Measurements from ENCODE around the gene OR2A1.
"Not testable (repeated sequence)": the region's sequence is repeated elsewhere in the genome, so short reads cannot be mapped to it uniquely, and the experiment has no call there.

The OR2A1 gene

GRCh38 chr7:144321677-144322206 lies 9.5 kb downstream of the OR2A1 start:
- FAIRE-seq; DNase-seq (ENCODE audit: insufficient read length, low spot score): not testable (repeated sequence)

- not testable (repeated sequence) for FAIRE-seq
Observed at GRCh38 chr7:144323359-144323758, 11.1 kb downstream of the OR2A1 start.

GRCh38 chr7:144325868-144326267 lies 13.6 kb downstream of the OR2A1 start:
- not testable (repeated sequence) for FAIRE-seq; DNase-seq (ENCODE audit: insufficient read length, low spot score)

More at GRCh38 chr7:144323359-144323758, 11.1 kb downstream of the OR2A1 start:
- DNase-seq (ENCODE audit: insufficient read length, low spot score), result not testable (repeated sequence)

DNA sequence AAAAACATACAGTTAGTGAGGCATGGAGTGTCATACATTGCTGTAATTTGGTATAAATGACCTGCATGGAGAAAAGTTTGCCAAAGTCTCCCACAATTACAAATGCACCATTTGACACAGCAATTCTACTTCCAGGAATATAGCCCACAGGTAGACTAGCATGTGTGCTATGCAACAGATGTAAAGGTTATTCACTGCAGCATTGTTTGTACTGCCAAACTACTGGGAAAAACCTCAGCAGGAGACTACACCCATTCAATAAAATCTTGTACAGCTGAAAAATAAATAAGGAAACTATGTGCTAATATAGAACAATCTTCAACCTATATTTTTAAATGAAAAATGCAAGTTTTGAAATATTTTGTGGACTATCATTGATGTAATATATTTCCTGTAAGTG lies 17.8 kb downstream of the OR2A1 start:
- not testable (repeated sequence) for FAIRE-seq; DNase-seq (ENCODE audit: insufficient read length, low spot score)

DNA sequence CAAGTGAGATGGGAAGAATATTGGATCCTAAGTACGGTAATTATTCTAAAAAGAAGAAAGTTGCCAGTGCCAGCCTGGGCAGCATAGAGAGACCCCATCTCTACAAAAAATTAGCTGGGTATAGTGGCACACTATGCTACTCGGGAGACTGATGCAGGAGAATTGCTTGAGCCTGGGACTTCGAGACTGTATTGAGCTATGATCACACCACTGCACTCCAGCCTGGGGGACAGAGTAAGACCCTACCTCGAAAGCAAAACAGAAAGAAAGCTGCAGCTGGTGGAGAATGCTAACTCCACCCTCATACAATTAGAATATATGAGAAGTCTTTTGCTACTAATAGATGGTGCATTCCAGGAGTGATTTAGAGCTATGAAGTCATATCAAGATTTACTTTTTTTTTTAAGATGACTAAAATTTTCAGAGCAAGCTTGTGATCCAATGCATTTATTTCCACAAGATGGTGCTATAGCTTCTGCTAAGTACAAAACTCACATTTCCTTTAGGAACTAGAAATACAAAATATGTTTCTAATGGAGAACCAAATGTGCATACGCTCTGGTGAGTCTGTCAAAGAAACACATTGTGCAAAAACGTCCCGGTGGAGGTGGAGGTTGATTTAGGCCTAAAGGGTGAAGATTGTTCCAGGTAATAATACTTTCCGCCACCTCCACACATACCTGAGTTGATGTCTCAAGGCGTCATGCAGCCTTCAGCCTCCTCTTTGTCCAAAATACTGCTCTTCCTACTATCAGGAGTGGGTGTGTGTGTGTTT lies 19.2 kb downstream of the OR2A1 start:
- FAIRE-seq; DNase-seq (ENCODE audit: insufficient read length, low spot score): not testable (repeated sequence)

GRCh38 chr7:144331996-144332288 lies 19.7 kb downstream of the OR2A1 start:
- DNase-seq (ENCODE audit: insufficient read length, low spot score); FAIRE-seq: not testable (repeated sequence)

- not testable (repeated sequence) for FAIRE-seq; DNase-seq (ENCODE audit: insufficient read length, low spot score)
Observed at GRCh38 chr7:144348625-144349024, 36.4 kb downstream of the OR2A1 start.

- not testable (repeated sequence) for FAIRE-seq; DNase-seq (ENCODE audit: insufficient read length, low spot score)
Observed at GRCh38 chr7:144351667-144352066, 39.4 kb downstream of the OR2A1 start.

GRCh38 chr7:144355176-144355822 lies 43.1 kb downstream of the OR2A1 start, which contains the start of gene ARHGEF5:
ARHGEF5 (plus strand) TSS chr7:144355402; CDS start chr7:144362670, 7,268 bp downstream.
- not testable (repeated sequence) for DNase-seq (ENCODE audit: insufficient read length, low spot score); FAIRE-seq

DNA sequence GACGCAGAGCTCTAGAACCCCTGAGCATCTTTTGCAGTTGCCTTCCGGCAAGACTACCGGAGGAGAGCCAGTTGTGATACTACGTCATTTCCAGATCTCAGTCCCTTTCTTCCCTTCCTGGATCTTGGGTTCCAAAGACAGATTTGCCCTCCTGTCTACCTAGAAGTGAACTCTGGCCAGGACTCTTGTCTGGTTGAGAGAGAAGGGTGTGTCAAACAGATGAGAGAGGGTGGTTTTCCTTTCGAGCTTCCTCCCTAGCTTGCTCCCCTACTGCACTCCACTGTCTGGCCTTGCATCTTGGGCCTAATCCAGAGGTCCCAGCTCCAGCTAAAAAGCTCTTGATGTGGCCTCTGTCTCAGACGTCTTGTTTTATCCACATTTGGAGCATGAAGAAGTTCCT lies 44.0 kb downstream of the OR2A1 start:
- DNase-seq (ENCODE audit: insufficient read length, low spot score); FAIRE-seq: not testable (repeated sequence)

DNA sequence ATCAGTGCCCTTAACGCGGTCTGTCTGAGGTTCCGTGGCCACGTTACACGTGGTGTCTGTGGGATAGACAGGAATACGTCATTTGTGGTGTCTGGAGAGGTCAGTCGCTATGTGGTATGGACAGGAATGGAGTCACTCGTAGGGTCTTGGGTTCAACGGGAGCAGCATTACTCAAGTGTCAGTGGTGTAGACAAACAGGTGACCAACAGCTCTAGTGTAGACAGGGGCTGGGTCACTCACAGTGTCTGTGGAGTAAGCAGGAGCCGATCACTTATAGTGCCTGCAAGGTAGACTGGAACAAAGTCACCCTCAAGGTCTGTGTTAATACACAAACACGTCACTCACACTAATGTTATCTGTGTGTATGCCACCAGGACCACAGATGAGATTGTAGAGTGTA lies 44.6 kb downstream of the OR2A1 start:
- DNase-seq (ENCODE audit: insufficient read length, low spot score); FAIRE-seq: not testable (repeated sequence)

- DNase-seq (ENCODE audit: insufficient read length, low spot score); FAIRE-seq: not testable (repeated sequence)
Observed at GRCh38 chr7:144362061-144362460, 49.8 kb downstream of the OR2A1 start.

- FAIRE-seq, result not testable (repeated sequence)
Observed at GRCh38 chr7:144365523-144365922, 53.3 kb downstream of the OR2A1 start.

GRCh38 chr7:144367250-144367649 lies 55.0 kb downstream of the OR2A1 start:
- FAIRE-seq; DNase-seq (ENCODE audit: insufficient read length, low spot score): not testable (repeated sequence)

More at GRCh38 chr7:144365523-144365922, 53.3 kb downstream of the OR2A1 start:
- DNase-seq (ENCODE audit: insufficient read length, low spot score), result not testable (repeated sequence)

GRCh38 chr7:144369221-144369620 lies 57.0 kb downstream of the OR2A1 start:
- not testable (repeated sequence) for FAIRE-seq; DNase-seq (ENCODE audit: insufficient read length, low spot score)

All from D721Med (cell line).